ENCODE data around the gene THSD7A. TPM values are rescaled to one million over a fixed set of nuclear protein-coding genes. Genes with fewer than 3 reads are reported as not detected.
A peak's percentile ranks its signal among the peaks of the same experiment; 100 is the strongest.

The THSD7A gene, protein sequence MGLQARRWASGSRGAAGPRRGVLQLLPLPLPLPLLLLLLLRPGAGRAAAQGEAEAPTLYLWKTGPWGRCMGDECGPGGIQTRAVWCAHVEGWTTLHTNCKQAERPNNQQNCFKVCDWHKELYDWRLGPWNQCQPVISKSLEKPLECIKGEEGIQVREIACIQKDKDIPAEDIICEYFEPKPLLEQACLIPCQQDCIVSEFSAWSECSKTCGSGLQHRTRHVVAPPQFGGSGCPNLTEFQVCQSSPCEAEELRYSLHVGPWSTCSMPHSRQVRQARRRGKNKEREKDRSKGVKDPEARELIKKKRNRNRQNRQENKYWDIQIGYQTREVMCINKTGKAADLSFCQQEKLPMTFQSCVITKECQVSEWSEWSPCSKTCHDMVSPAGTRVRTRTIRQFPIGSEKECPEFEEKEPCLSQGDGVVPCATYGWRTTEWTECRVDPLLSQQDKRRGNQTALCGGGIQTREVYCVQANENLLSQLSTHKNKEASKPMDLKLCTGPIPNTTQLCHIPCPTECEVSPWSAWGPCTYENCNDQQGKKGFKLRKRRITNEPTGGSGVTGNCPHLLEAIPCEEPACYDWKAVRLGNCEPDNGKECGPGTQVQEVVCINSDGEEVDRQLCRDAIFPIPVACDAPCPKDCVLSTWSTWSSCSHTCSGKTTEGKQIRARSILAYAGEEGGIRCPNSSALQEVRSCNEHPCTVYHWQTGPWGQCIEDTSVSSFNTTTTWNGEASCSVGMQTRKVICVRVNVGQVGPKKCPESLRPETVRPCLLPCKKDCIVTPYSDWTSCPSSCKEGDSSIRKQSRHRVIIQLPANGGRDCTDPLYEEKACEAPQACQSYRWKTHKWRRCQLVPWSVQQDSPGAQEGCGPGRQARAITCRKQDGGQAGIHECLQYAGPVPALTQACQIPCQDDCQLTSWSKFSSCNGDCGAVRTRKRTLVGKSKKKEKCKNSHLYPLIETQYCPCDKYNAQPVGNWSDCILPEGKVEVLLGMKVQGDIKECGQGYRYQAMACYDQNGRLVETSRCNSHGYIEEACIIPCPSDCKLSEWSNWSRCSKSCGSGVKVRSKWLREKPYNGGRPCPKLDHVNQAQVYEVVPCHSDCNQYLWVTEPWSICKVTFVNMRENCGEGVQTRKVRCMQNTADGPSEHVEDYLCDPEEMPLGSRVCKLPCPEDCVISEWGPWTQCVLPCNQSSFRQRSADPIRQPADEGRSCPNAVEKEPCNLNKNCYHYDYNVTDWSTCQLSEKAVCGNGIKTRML (N-terminal part only)
- total RNA-seq (2012; rRNA removed) (under 0.01 and 0.18 TPM in 2 replicates), polyA plus RNA-seq (2012; rRNA removed) (0.02 and 0.04 TPM in 2 replicates), Bru-seq, nascent RNA (percentile 3 among the genes with signal in this experiment), BruChase-seq, experiment 1, labeled RNA remaining after a 6-hour chase (percentile 1 among the genes with signal in this experiment), BruChase-seq, experiment 2, labeled RNA remaining after a 2-hour chase (percentile 2 among the genes with signal in this experiment)
- under 0.01 and 0.01 TPM in 2 replicates for polyA plus RNA-seq (2012; cell fraction: cytosol; rRNA removed)
- 0.05 TPM in 1 of 2 replicates, not detected in the other for polyA plus RNA-seq (2012; cell fraction: nucleus; rRNA removed; ENCODE audit: low replicate concordance)
- long read RNA-seq: 0 reads

DNA sequence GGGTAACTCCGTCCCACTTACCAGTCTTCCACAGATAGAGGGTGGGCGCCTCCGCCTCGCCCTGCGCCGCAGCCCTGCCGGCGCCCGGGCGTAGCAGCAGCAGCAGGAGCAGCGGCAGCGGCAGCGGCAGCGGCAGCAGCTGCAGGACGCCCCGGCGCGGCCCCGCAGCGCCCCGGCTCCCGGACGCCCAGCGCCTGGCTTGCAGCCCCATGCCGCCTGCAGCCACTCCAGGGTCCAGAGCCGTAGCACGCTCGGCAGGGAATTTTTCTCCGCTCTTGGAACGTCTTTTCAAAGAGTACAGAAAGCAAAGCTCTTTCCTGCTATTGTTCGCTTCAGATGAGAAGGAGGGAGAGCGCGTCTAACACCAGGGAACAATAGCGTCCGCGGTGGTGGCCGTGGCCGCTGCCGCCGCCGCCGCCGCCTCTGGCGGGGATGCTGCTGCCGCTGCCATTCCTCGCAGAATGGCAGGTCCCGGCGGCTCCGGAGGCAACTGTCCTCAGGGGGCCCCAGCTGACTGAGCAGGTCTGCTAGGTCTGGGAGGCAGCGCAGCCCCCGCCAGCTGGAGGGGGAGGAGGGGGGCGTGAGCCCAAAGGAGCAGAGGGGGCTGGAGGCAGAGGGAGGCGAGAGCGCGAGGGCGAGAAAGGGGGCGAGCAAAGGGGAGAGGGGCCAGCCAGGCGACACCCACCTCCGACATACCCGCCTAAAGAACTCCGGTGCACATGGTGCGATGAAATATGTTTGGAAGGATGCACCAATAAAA, at the start of gene THSD7A:
TSS of gene THSD7A (minus strand) at position 463 of the 760 bp plus-strand sequence. CDS start at position 211, 252 bp downstream.
- BruUV-seq (replicated peaks): no TSS peak
- H2AK9ac ChIP-seq (replicated peaks; ENCODE audit: low read depth, low read length, poor library complexity): no peak within 1 kb of the TSS
- H3K18ac ChIP-seq (ENCODE audit: low read depth, low read length): no peak within 1 kb of the TSS
- no peaks in the 10 kb centered on the region for H3K9me1 ChIP-seq (ENCODE audit: insufficient read depth, low read length)
- CTCF ChIA-PET: interaction anchor here (0.6 to 1.7 kb wide), 3 partner anchors 13 to 606 kb away, joined by 3 to 5 read pairs (median 4); no protein-coding TSS in a partner anchor
- H3K27me3 ChIP-seq (ENCODE audit: control insufficient read depth, insufficient read depth, low read length): peaks cover 11% of the 10 kb centered on the region
- H4K91ac ChIP-seq (ENCODE audit: insufficient read depth, low read depth, low read length): no peak within 1 kb of the TSS
- H3K4me2 ChIP-seq (ENCODE audit: low read depth, low read length): peak within 1 kb of the TSS; percentile 97
- no peaks in the 10 kb centered on the region for H3K36me3 ChIP-seq (ENCODE audit: control insufficient read depth, insufficient read depth, low read length)
- POLR2A ChIA-PET (ENCODE audit: unreplicated experiment): interaction anchor here (0.6 kb wide), 1 partner anchor 14 kb away, joined by 4 read pairs; no protein-coding TSS in a partner anchor
- peak; percentile 97 for ATAC-seq (ENCODE audit: low read depth)
- H3K4ac ChIP-seq (ENCODE audit: low read depth, low read length): no peak within 1 kb of the TSS
- H4K20me1 ChIP-seq (ENCODE audit: insufficient read depth, low read length): no peaks in the 10 kb centered on the region
- no peak within 1 kb of the TSS for H3K9ac ChIP-seq (ENCODE audit: low read depth, low read length)
- H3K56ac ChIP-seq (ENCODE audit: extremely low read depth, insufficient read depth, low read length): no peak within 1 kb of the TSS
- dilution Hi-C loops (cut with HindIII; ENCODE audit: low sequenced_read_pairs, unreplicated experiment) (no loop called here), in situ Hi-C loops (cut with MboI; ENCODE audit: low sequenced_read_pairs) (loop anchor here (25.0 kb wide), 1 partner anchor 655 kb away; no protein-coding TSS in a partner anchor), intact Hi-C loops (cut with micrococcal nuclease) (loop anchor here (2.0 to 5.0 kb wide), 2 partner anchors 235 to 405 kb away; no protein-coding TSS in a partner anchor)
- no peaks in the 10 kb centered on the region for H3K4me1 ChIP-seq (ENCODE audit: control insufficient read depth, insufficient read depth, low read length)
- no peak within 1 kb of the TSS for H2BK120ac ChIP-seq (ENCODE audit: low read depth, low read length)
- no peak within 1 kb of the TSS for H2BK15ac ChIP-seq (ENCODE audit: low read depth, low read length)
- WGBS, 2 experiments (ENCODE audit: extremely low coverage in 2 of 2, insufficient read length in 1 of 2): 1% methylated on average over 25 of the region's 62 CpGs; no CpG with 5 or more reads in 1 of the 2 experiments
- peak within 1 kb of the TSS; percentile 61 for H3K4me3 ChIP-seq (ENCODE audit: insufficient read depth, low read depth, low read length)
- no peaks in the 10 kb centered on the region for H3K9me3 ChIP-seq (ENCODE audit: control insufficient read depth, insufficient read depth, low read length)
- H3K79me1 ChIP-seq (ENCODE audit: low read depth in 1 of 2, low read length in 2 of 2): no peaks in the 10 kb centered on the region
- no peak within 1 kb of the TSS for H3K27ac ChIP-seq (ENCODE audit: insufficient read depth, low read length)
- no peak within 1 kb of the TSS for H3K23ac ChIP-seq (ENCODE audit: low read depth, low read length)
- DNase-seq: peak; percentile 13
- H2BK20ac ChIP-seq (ENCODE audit: low read depth, low read length): no peak within 1 kb of the TSS
- H2AK5ac ChIP-seq (ENCODE audit: low read depth, low read length): no peak within 1 kb of the TSS
- H4K8ac ChIP-seq (ENCODE audit: low read depth in 2 of 2, low read length in 2 of 2): no peak within 1 kb of the TSS
- H4K5ac ChIP-seq (ENCODE audit: low read depth, low read length): no peak within 1 kb of the TSS
- H2BK5ac ChIP-seq (ENCODE audit: low read depth, low read length, poor library complexity, severe bottlenecking): no peak within 1 kb of the TSS
- no peak within 1 kb of the TSS for H3K14ac ChIP-seq (replicated peaks; ENCODE audit: low read depth, low read length)
- peak within 1 kb of the TSS; percentile 87 for H2AFZ ChIP-seq (replicated peaks; ENCODE audit: low read length, poor library complexity)
- TF ChIP-seq BHLHE40 (IDR thresholded peaks at IDR 0.05; ENCODE audit: low read depth, low read length) (no peak), SMC3 (IDR thresholded peaks at IDR 0.05; ENCODE audit: low read depth, low read length) (no peak), POLR2A (IDR thresholded peaks at IDR 0.05; ENCODE audit: low read depth, low read length) (no peak), FOS (IDR thresholded peaks at IDR 0.05; ENCODE audit: low read depth, low read length) (no peak), RCOR1 (IDR thresholded peaks at IDR 0.05; ENCODE audit: insufficient replicate concordance, low read length) (no peak), NFE2L2 (IDR thresholded peaks at IDR 0.05; ENCODE audit: low read depth, low read length) (no peak)
- TF ChIP-seq, protein P1, sequence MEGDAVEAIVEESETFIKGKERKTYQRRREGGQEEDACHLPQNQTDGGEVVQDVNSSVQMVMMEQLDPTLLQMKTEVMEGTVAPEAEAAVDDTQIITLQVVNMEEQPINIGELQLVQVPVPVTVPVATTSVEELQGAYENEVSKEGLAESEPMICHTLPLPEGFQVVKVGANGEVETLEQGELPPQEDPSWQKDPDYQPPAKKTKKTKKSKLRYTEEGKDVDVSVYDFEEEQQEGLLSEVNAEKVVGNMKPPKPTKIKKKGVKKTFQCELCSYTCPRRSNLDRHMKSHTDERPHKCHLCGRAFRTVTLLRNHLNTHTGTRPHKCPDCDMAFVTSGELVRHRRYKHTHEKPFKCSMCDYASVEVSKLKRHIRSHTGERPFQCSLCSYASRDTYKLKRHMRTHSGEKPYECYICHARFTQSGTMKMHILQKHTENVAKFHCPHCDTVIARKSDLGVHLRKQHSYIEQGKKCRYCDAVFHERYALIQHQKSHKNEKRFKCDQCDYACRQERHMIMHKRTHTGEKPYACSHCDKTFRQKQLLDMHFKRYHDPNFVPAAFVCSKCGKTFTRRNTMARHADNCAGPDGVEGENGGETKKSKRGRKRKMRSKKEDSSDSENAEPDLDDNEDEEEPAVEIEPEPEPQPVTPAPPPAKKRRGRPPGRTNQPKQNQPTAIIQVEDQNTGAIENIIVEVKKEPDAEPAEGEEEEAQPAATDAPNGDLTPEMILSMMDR (conservative IDR thresholded peaks at IDR 0.05; ENCODE audit: low read depth, low read length): no peak
- TF ChIP-seq, protein P2, sequence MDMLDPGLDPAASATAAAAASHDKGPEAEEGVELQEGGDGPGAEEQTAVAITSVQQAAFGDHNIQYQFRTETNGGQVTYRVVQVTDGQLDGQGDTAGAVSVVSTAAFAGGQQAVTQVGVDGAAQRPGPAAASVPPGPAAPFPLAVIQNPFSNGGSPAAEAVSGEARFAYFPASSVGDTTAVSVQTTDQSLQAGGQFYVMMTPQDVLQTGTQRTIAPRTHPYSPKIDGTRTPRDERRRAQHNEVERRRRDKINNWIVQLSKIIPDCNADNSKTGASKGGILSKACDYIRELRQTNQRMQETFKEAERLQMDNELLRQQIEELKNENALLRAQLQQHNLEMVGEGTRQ (IDR thresholded peaks at IDR 0.05; ENCODE audit: low read depth, low read length): no peak

All from IMR-90 (cell line).